ENCODE data around the gene DNER.
"Not testable (repeated sequence)": the region's sequence is repeated elsewhere in the genome, so short reads cannot be mapped to it uniquely, and the experiment has no call there.

The DNER gene

DNA sequence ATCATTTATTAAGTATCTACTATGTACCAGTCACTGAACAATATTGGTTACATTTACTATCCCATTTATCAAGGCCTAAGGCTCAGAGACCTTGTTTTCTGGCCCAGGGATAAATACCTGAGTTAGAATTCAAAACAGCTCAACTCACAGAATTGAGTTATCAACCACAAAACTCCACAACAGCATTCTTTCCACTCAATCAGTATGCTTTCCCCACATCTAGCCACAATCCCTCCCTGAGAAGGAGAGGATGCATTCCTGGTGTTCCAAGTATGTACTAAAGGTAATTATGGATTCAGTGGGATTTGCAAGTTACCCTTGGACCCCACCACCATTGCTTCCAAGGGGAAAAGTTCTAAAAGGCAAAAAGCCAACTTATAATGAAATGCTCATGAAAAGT lies 339.1 kb downstream of the DNER start:
- DNase-seq: no peak

DNA sequence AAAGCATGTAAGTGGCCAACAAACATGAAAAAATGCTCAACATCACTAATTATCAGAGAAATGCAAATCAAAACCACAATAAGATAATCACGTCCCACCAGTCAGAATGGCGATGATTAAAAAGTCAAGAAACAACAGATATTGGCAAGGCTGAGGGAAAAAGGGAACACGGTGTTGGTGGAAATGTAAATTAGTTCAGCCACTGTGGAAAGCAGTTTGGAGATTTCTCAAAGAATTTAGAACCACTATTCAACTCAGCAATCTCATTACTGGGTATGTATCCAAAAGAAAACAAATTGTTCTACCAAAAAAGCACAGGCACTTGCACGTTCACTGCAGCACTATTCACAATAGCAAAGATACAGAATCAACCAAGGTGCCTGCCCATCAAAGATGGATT lies 341.0 kb downstream of the DNER start:
- not testable (repeated sequence) for DNase-seq

DNA sequence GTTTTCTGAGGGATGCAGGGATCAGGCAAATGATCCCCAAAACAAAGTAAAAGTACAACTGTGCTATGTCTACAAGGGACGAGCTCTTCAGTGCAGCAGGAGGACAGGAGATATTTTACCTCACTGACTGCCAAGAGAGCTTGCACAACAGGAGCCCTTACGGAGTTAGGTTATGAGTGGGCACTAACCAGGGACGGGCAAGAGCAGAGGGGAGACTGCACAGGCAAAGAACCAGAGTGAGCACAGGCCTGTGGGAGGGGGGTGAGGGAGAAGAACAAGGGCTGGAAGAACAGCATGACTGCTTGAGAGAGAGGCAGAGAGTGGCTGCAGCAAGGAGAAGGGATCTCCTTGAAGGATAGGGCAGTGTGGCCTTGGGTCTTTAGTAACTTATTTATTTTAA lies 342.1 kb downstream of the DNER start:
- DNase-seq: no peak

DNA sequence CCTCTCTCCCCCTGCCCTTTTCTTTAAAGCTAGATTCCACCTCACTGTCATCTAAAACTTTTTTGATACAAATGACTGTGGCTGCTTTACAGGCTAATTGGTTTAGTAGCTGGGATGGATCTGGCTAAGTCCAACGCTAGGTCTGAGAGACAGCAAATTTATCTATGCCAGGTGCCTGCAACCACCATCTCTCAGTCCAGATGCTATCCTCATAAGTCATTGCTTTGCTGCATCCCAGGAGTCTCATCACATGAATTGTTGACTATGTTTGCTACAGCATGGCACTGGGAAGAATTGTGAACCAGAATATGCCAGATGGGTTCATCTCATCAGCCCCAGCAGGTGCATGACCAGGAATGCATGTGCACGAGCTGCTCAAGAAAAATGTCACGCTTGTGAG lies 343.3 kb downstream of the DNER start:
- no peak for DNase-seq

DNA sequence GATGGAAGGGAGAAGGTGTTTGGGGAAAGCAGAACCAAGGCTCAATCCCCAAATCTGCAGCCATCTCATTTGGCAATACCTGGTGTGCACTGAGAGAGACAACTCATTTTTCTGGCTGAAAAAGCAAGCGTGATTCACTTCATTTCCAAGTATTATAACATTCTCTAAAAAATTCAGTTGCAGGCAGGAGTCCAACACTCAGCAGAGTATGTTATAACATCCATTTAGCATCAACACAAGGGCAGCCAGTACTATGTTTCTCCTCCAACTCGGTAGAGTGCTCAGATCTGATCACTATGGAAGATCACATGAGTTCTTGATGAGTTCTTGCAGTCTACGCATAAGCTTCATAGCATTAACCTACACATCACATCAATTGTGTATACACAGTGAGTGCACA lies 343.8 kb downstream of the DNER start:
- DNase-seq: no peak

DNA sequence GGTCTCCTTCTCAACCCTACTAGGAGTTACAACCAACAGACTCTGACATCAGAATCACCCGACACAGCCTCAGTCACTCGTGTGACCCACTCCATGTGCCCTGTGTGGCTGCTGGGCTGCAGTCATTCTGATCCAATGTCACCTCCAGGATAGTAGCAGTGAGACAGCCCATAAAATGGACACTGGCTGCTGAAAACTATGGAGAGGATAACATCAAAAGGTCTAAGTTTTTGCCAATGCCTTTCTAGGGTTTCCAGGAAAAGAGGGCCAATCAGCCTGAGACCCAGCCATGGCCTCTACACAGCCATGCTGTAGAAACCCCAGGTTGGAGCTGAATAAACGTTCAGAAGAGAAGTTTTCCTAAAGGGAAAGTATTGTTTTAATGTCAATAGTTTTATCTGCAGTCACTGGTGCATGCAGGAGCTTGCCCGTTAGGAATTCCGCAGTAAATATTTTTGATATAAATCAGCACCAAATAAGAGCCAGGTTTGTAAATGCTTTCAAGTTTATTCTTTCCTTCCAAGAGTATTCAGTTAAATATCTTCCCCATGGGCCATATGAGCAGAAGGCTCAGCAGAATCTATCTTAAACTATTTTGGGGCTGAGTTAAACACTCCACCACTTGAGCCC lies 351.1 kb downstream of the DNER start:
- DNase-seq: no peak

DNA sequence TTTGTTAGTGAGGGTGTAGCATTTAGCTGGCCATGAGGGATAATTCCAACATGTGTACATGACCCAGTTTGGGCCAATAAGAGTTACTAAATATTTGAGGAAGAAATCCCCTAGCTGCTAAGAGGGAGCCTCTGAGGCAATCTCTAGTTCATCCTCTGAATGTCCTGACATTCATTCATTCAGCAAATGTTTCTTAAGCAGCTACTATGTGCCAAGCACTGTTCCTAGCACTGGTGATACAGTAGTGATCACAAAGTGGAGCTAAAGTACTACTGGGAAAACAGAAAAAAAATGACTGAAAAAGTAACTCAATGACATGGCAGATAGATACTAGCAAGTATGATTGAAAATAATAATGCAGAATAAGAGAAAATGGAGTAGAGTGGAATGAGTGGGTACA lies 363.5 kb downstream of the DNER start:
- DNase-seq: no peak

DNA sequence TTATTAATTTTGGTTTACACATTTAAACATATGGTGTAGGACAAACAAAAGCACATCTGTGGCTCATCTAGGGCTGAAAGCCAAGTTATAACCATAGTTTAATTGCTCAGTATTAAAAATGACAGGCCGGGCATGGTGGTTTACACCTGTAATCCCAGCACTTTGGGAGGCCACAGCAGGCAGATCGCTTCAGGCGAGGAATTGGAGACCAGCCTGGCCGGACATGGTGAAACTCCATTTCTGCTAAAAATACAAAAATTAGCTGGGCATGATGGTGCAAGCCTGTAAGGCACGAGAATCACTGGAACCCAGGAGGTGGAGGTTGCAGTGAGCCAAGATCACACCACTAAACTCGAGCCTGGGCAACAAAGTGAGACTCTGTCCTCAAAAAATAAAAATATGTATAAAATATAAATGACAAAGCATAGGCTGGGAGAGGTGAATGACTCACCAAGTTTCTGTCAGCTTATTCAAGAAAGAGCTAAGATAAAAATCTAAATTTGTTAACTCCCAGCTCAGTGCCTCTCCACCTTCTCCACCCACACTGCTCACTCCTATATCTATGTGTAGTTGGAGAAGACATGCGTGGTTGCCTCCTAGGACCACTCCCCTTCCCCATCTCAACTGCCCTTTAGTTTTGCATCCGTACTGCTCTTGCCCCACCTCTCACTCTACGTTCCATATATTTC lies 364.1 kb downstream of the DNER start:
- DNase-seq: no peak

DNA sequence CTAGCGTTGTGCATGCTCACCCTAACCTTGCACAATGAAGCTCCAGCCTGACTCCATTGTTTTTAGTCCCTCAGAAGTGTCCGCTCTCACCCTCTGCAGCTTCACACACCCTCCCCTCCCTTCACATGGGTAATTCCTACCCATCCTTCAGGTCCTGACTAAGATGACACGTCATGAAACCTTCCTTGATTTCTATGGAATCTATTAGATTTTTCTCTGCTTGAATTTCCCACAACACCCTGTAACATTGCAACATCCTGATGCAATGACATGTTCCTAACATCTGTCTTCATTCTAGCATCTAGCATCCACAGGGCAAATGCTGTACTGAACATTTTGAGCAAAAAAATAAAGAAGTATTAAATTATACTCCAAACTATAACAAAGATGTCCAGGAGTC lies 366.2 kb downstream of the DNER start:
- DNase-seq: no peak

DNA sequence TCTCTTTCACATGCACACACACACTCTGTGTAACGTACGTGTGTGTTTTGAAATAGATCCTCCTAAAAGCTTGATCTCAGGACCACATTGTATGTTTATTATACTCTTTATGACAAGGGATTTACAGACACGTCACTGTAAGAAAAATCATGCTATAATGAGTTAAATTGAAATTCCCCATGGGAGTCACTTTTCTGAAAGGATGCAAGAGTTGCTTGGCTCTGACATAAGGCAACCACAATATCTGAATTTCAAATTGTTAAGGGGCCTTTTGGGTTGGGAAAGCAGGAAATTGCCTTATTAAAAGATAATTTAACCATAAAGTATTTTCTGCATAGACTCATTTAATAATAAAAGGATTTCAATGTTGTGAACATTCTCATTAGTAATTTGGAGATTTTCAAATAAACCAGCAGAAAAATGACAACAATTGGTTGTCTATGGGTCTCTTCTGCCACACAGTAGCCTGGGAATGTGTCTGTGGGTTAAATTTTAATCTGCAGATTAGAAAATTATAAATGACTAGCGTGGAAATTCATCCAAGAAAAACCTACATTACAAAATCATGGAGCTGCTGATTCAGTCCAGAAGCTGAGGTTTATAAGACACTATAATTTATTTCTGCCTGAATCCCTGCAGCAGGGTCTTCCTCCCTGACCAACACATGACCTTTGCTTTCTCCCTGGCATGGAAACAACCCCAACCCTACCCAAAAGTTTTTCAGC lies 367.4 kb downstream of the DNER start:
- no peak for DNase-seq

DNA sequence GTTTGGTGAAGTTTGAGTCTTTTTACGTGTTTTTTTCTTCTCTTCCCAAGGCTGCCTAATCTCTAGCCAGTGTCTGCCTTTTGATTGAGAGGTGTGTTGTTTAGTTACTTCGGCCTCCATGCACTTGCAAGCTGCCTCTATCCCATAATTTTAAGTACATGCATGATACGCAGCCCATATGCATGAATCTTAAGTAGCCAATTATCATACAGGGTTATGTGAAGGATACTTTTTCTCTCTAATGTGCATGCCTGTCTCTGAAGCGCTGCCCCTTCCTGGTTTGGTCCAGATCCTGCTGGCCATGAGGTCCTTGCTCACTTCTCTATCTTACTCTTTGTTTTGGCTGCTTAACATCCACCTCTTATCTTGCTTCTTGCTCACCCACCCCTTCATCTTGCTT lies 369.4 kb downstream of the DNER start:
- DNase-seq: no peak

DNA sequence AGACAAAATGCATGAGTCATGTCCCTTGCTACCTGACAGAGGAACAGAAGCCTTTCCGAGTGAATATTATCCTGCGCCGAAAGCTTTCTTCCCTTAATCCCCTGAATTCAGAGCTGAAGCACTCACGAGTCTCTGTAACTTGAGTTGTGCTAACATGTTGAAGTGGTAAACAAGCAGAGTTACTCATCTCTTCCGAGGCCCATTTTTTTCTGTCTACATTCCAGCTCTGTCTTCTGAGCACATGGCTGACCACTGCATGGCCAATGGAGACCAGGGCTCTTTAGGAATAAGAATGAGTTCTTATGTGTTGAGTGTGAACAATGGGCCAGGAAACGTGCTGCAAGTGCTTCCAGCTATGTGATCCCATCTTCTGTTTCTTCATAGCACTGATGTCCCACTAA lies 370.2 kb downstream of the DNER start:
- DNase-seq: no peak

DNA sequence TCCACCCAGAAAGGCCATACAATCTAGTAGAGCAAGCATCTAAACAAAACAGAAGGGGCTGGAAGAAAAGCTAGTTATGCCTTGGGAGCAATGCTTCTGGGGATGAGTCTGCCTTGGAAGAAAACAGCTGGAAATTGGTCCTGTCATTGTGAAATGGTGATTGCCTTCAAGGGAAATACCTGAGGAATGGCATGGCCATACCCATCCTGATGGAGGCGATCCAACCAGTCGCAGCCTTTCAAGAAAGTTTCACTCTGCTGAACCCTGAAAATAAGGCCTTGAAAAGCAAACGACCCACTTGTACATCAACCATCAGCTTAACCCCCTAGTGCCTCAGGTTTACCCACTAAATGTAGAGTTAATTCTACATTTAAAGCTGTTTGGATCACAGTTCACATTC lies 370.7 kb downstream of the DNER start:
- no peak for DNase-seq

DNA sequence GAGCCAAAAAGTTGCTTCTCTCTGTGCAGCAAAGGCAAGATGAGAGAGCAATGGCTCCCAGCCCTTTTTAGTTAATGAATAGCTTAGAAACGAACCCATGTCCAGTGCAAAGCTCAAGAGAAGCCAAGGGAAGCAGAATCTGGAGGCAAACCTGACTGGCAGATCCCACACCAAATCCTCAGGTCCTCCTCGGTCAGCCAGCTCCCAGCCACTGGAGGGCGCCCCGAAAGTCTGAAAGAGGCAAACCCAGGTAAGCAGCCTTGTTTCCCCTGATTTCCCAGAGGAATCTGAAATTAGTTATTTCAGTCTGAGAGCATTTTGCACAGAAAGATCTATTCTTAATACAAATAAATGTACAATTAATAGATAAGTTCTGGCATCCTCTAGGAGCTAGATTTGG lies 372.0 kb downstream of the DNER start:
- no peak for DNase-seq

DNA sequence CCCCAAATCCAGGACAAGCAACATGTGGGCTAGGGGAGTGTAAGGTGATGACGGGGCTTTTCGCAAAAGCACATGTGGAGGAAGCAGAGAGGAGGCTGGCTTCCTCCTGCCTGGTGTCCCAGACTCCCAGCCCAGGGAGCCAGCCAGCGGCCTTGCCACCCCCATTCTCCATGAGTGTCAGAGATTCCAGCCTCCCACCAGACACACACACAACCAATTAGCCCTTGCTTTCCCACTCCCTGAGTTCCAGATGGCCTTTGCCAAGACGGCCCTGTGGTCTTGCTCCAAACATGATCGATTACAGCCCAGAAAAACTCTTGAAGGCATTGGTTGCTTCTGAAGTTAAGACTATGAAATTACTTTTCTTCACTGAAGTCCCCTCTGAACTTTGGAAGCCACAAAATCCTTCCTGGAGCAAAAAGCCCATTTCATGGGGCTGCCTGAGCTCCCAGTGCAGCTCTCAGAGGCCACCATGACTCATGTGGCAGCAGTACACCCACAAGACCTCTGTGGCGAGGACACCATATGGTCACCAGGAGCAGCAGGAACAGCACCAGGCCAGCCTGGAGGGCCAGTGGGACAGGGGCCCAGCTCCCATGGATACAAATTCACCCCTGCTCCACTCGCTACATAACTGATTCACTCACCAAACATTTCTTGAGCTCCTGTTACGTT lies 374.1 kb downstream of the DNER start:
- DNase-seq: no peak

DNA sequence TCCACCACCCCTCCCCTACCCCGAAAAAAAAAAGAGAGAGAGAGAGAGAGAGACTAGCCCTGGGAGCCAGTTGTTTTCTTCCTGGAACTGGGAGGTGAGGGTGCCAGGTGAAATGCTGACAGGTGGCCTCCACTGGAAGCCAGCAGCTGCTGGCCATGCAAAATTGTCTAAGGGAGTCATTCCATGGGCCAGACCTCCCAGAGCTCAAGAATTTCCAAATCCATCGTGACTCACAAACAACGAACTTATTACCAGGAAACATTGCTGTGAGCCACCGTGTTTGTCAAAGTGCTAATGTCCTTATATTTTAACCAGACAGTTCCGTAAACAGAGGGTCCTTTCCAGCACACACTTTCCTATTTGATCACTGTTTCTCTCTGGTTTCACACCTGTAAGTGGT lies 374.7 kb downstream of the DNER start:
- no peak for DNase-seq

DNA sequence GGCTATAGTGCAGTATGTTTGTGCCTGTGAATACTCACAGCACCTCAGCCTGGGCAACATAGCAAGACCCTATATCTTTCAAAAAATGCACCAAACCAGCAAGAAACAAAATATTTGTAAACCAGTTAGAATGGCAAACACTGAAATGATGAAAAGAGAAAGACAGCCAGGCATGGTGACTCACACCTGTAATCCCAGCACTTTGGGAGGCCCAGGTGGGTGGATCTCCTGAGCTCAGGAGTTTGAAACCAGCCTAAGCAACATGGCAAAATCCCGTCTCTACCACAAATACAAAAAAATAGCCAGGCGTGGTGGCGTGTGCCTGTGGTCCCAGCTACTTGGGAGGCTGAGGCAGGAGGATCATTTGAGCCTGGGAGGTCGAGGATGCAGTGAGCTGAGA lies 375.2 kb downstream of the DNER start:
- not testable (repeated sequence) for DNase-seq

DNA sequence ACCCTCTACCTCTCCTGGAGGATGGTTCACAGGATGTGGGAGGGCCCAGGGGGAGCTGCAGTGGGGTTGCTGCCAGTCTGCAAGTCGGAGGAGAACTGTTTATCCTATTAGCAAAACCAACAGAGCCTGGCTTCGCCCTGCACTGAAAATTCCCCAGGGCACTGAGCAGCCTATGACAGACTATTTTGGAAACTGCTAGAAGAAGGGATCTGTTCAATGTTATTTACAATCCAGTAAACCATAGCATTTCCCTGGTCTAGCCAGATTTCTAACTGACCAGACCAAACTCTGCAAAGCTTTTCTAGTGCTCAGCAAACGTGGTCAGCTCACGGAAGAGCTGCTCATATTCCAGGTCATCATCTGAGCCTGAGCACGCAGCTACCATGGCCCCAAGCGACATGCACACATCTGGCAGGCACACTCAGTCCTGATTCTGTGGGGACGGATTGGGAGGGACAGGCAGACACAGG lies 378.4 kb downstream of the DNER start:
- DNase-seq: no peak

DNA sequence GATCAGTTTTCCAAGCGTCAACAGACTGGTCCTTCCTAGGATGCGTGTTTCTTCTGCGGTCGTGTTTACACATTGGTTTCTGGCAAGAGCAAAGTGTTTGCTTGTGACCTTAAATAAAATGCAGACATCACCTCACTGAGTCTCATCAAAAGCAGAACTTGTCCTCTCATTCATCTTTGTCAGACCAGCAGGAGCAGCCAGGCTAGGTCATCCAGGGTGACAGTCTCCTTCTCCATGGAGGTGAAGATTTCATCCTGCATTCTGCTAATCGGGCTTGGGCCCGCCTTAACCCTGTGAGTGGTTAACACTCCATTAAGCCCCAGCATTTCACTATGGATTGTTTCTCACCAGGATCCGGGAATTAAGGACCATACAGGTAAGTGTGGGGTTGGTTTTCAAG lies 379.0 kb downstream of the DNER start:
- no peak for DNase-seq

DNA sequence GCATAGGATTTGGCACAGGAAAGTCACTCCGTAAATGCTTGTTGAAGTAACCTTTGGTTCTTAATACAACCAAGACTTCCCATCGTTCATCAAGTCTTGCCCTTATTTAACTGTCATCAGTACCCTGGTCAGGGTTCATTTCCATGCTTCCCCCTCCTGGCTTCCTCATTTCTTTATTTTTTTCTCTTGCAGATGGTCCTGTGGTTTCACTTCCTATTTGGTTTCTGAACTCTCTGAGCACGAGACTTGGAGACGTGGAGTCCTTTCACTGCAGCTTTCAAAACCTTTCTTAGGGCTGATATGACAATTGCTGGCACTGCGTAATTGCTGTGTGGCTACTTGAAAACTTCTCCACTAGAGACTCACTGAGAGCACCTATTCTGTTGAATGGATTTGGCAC lies 383.4 kb downstream of the DNER start:
- DNase-seq: no peak

DNA sequence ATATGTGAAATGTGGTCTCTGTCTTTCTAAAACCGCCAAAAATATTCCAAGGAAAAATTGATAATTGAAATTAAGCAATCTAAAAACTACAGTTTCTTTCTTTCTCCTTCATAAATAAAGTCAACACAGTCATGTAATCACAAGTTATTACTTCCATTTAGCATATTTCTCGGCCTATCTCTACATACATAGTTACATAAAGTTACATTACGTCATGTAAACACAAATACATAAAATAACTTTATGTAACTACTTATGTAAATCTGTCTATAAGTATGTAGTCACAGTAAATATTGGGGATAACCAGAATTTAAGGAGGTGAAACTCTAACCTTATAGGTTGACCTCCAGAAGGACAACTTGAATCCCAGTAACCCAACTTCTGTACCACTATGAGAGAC lies 394.8 kb downstream of the DNER start:
- no peak for DNase-seq

DNA sequence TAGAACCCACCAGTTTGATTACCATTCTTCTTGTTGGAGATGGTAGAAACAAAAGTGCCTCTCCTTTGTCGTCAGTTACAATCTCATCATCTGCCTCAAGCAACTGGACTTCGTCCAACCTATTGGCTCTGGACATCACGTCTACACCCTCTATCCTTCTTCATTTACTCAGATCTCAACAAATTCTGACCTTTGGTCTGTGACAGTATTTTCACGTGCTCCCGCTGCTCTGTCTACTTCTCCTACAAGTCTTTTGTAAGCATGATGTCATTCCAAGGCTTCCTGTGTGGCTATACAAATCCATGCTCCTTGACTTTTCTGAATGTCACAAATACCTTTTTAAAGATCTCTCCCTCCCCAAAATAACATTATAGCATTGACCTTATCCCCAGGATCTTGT lies 400.2 kb downstream of the DNER start:
- DNase-seq: no peak

DNA sequence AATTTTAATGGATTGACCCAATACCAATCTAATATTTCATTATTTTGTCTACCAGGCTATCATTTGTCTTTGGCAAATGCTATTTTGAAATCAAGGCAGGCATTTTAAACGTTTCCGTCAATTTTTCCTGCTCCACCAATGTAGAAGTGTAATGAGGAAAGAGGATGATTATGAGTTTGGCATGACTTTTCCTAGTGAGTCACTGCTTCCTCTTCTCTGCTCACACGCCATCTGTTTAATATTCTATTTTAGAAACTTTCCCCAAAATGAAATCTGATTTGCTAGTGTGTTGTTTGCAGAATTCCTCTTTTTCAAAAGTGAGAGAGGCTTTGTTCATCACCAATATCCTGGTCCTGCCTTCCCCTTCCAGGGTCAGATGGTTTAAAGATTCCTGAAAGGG lies 400.8 kb downstream of the DNER start:
- DNase-seq: no peak

Data from NCI-H1048 (cell line).